ENCODE measurements around the gene UBL3.

The UBL3 gene, protein sequence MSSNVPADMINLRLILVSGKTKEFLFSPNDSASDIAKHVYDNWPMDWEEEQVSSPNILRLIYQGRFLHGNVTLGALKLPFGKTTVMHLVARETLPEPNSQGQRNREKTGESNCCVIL

DNA sequence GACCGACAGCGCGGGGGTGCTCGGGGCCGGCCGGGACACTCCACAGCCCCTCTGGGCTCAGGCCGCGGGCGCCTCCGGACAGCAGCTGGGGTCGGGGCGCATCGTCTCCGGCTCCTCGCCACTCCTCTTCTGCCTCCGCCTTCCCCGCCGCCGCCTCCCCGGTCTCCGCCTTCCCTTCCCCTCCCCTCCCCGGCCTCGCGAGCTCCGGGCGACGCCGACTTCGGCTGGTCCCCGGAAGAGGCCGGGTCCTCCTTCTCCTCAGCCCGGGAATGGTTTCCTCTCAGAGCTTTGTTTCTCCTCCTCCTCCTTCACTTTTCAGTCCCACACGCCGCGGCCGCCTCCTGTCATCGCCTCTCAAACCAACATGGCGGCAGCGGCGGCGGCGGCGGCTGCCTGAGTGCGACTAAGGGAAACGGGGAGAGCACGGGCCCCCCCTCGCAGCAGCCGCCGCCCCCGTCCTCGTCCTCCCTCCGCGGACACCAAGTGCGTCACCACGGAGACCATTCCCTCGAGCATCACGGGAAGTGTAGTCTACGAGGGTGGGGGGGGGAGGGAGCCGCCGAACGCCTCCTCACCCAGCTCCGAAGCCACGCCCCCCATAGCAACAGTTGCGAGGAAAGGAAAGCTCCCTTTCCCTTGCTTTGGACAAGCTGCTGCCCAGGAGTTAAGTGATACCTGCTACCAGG is at the start of gene UBL3:
Gene UBL3, minus strand, starts transcription at position 405 of the 686 bp plus-strand sequence. CDS start 1,079 bp downstream, outside the sequence.
- peak; percentile 86 to 91 for DNase-seq (ENCODE audit: low read depth in 2 of 2, low spot score in 1 of 2)

- no peak for DNase-seq (ENCODE audit: low read depth in 2 of 2, low spot score in 1 of 2)
Observed at GRCh38 chr13:29897102-29897501, 46.7 kb upstream of the UBL3 start.

DNA sequence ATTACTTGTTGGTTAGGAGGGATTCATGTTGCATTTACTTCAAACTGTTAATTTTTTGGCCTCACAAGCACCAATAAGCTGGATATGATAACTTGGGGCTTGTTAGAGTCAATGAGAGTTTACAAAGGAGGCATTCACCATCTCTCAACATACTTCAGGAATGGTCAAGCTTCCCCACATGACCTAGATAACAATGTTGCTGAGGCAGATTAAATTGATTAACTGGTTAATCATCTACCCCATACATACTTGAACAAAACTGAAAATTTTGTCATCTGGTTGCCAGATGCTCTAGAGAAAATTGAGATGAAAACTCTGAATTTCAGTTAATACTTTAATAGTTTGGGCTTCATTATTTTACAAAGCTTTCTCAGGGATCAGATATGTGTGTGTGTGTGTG is 43.0 kb upstream of the UBL3 start:
- no peak for DNase-seq (ENCODE audit: low read depth in 2 of 2, low spot score in 1 of 2)

DNA sequence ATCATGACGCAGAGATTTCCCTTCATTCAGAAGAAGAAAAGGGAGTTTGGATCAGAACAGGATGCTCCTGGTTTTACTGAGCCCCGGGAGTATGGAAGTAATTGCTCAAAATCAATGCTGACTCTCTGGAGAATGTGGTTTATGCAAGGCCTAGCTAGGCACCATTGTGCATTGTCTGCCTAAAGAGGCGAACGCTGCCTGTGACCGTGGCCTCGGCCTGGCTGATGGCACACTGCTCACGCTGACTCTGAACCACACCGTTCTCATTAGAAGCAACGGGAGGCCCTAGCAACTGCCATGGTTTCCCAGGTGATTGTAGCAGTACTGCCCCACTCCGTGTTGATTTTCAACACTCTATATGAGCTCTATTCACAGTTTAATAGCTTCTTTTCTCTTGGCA is 41.7 kb upstream of the UBL3 start:
- DNase-seq (ENCODE audit: low read depth in 2 of 2, low spot score in 1 of 2), result no peak

DNA sequence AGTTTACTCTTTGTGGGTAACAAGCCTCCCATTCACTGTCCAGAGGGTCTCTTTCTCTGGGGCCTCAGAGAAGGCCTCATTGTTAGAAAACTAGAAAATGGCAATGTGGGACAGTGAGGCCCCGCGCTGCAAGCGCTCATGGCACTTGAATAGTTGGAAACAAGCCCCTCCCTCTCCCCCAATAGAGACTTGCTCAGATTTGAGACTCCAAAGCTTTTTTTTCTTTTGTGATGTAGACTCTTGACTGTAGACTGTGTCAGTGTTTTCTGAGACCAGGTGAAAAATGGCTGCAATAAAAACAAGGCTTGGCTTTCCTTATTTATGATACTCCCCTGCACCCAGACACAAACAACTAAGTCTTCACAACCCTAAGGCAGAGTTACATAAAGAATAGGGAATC is 38.7 kb upstream of the UBL3 start:
- no peak for DNase-seq (ENCODE audit: low read depth in 2 of 2, low spot score in 1 of 2)

DNA sequence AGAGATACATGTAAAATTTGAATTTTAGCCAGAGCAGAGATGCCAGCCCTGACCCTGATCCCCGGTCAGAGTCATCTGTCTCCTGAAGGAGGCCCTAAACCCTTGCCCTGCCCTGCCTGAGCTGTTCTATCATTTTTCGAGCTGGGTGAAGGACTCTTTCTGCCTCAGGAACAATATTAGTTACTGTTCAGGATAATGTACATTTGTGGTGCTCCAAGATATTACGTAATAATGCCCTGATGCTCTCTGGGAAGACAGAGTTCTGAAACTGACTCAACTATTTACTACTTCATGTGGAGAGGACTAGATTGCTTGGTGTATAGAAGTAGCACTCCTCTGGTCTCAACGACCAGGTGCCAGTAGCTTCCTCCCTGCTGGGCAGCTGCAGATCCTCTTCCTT is 37.9 kb upstream of the UBL3 start:
- DNase-seq (ENCODE audit: low read depth in 2 of 2, low spot score in 1 of 2), result no peak

DNA sequence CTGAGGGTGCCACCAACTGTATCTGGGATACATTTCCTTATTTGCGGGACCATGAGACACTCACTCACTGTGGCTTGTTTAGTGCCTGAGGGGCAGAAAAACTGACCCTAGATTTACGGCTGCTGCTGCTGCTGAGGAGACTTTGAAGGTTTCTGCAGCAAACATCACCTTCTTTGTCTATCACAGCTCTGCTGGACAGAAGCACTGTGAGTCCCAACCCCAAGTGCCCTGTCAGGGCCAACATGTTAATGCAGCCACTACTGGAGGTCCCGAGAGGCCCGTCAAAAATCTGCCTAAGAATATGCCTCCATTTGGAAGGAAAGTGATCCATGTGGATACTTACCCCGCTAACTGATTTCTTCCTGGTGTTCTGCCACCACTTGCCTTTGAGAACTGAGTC is 37.3 kb upstream of the UBL3 start:
- no peak for DNase-seq (ENCODE audit: low read depth in 2 of 2, low spot score in 1 of 2)

- DNase-seq (ENCODE audit: low read depth in 2 of 2, low spot score in 1 of 2), result no peak
Observed at GRCh38 chr13:29887030-29887557, 36.7 kb upstream of the UBL3 start.

DNA sequence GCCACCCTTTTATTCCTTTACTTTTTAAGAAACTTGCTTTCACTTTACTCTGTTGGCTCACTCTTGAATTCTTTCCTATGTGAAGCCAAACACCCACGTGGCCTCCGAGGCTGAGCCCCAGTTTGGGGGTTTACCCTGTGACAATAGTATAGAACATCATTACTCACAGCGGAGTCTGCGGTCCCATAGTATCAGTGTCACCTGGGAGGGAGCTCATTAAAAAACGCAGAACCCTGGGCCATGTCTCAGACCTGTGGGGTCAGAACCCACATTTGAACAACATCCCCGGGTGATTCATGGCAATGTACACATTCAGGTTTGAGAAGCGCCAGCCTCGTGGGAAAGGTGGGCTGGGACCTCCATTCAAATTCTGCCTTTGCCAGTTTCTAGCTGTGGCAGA is 36.0 kb upstream of the UBL3 start:
- peak; percentile 13 to 20 for DNase-seq (ENCODE audit: low read depth in 2 of 2, low spot score in 1 of 2)

DNA sequence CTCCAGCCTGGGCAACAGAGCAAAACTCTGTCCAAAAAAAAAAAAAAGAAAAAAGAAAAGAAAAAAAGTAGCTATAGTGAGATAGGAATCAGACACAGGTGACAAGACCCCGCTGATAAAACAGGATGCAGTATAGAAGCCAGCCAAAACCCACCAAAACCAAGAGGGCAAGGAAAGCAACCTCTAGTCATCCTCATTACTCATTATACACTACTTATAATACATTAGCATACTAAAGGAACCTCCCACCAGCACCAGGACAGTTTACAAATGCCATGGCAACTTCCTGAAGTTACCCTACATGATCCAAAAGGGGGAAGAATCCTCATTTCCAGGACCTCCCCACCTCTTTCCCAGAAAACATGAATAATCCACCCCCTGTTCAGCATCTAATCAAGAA is 35.6 kb upstream of the UBL3 start:
- no peak for DNase-seq (ENCODE audit: low read depth in 2 of 2, low spot score in 1 of 2)

DNA sequence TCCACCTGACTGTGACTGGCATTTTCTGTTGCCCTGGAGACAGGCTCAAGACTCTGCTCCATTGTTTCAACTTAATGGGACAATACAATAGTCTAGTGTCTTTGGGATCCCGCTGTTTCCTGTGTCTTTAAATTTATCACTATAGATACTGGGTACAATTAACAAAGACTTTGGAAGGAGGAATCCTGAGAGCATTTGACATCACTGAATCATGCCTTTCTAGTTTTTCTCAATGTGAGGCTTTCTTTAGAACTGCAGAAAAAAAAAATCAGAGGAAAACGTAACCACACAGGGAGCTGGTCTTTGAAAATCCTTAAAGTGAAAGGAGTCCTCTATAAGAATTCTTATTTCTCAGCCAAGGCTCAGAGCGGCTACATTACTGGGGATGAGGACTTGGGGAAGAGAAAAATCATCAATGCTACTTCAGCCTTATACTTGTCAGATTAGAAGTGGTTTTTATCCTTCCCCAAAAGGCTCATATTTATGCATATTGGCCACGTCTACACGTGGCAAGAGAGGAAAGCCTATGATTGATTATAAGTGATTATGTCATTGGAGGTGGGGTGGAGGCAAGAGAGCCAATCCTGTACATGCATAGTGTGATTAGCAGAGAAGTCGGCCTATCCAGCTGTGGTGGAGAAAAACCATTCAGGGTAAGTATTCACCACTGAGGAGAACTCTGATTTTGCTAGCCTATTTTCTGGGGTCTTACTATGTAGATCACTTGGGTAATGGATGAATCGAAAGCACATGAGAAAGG is 34.4 kb upstream of the UBL3 start:
- DNase-seq (ENCODE audit: low read depth in 2 of 2, low spot score in 1 of 2), result no peak

DNA sequence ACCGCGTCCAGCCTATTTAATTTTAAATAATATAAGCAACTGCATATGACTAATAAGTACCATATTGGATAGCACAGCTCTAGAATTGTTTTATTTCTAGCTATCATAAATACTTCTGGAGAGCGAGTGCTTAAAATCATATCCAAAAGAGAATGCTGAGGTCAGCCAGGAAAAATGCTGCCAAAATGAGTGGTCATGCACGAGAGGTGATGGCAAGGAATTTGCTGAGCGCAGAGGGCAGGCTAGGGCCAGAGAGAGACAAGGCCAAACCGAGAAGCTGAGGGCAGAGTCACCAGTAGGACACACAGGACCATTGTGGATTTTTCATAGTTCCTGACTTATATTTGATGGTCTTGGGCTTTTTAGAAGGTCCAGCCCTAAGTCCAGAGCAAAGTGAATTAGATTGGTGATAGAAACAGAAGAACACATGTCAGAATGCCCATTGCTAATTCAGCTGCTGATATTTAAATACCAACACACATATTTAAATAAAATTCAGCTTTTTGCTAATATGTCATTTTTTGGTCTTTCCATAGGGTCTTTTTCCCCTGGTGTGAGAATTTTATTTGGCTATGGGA is 33.6 kb upstream of the UBL3 start:
- no peak for DNase-seq (ENCODE audit: low read depth in 2 of 2, low spot score in 1 of 2)

DNA sequence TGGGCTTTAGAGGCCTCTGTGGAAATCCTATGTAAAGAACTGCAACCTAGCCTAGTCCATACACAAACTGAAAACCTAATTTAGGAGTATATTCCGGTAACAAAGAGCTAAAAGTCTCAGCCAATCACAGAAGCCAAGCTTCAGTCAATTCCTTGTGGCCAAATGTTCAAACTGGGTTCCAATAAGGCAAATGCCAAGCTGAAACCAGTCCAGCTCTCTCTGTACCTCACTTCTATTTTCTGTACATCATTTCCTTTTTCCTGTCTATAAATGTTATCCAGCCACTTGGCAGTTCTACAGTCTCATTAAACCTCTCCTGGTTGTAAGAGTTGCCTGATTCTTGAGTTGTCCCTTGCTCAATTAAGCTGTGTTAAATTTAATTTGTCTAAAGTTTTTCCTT is 31.7 kb upstream of the UBL3 start:
- no peak for DNase-seq (ENCODE audit: low read depth in 2 of 2, low spot score in 1 of 2)

DNA sequence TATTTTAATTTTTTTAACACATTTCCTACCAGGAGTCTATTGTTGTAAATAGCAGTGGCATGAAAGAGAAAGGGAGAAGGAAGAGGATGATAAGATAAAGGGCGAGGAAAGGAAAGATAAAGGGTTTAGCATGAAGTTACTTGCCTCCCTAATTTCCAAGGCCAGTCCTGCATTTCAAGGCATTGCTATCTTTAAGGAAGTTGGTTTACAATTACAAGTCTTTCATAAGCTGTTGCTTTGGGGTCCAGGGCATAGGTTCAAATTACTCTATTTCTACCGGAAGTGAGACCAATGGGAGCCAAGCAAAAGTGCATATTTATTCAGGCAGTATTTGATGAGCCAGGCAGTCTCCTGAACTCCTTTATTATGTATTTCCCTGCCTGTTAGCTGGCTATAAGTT is 27.7 kb upstream of the UBL3 start:
- no peak for DNase-seq (ENCODE audit: low read depth in 2 of 2, low spot score in 1 of 2)

DNA sequence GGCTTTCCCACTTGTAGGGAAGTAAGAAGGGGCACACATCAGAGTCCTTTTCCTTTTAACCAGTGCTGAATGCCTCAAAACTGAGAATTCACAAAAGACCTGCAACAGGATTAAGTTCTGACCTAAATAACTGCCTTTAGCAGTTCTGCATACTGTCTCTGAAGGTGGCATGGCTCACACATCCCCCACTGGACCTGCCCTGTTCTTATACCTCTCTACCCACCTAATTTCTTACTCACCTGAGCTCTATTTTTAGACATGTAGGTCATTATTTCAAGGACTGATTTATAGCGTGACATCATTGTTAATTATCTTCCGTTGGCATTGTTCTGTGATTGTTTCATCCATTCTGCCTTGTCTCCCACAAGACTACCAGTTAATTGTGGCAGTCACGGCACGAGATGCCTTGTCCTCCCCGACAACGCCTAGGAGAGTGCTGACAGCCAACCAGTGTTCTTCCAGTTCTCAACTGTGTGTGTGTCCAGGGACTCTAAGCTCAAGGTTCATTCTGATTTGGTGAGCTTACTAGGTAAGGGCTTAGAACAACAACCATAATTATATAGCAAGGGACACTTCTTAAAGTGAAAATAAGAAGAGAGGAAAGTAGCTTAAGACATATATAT is 27.1 kb upstream of the UBL3 start:
- DNase-seq (ENCODE audit: low read depth in 2 of 2, low spot score in 1 of 2), result no peak

DNA sequence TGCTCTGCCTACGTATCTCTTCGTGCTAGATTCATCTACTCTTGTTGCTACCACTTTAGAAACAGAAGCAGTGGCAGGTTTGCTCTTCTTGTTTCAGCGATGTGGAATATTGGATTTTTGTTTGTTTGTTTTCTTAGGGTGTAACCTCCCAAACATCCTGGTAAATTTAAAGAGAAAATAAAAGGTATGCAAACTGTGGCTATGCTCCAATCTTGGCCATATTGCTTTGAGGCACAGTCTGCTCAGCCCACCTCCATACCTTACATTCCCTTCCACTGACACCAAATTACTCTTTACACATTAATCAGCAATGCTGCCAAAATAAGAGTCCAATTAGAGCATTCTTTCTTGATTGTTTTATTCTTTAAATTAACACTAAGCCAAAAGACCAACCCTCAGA is 25.2 kb upstream of the UBL3 start:
- no peak for DNase-seq (ENCODE audit: low read depth in 2 of 2, low spot score in 1 of 2)

- DNase-seq (ENCODE audit: low read depth in 2 of 2, low spot score in 1 of 2), result no peak
Observed at GRCh38 chr13:29868581-29868980, 18.2 kb upstream of the UBL3 start.

- DNase-seq (ENCODE audit: low read depth in 2 of 2, low spot score in 1 of 2), result no peak
Observed at GRCh38 chr13:29865934-29866333, 15.5 kb upstream of the UBL3 start.

GRCh38 chr13:29861694-29862110 is 11.3 kb upstream of the UBL3 start:
- no peak for DNase-seq (ENCODE audit: low read depth in 2 of 2, low spot score in 1 of 2)

- no peak for DNase-seq (ENCODE audit: low read depth in 2 of 2, low spot score in 1 of 2)
Observed at GRCh38 chr13:29859971-29860370, 9.6 kb upstream of the UBL3 start.

GRCh38 chr13:29858667-29859066 is 8.2 kb upstream of the UBL3 start:
- no peak for DNase-seq (ENCODE audit: low read depth in 2 of 2, low spot score in 1 of 2)

DNA sequence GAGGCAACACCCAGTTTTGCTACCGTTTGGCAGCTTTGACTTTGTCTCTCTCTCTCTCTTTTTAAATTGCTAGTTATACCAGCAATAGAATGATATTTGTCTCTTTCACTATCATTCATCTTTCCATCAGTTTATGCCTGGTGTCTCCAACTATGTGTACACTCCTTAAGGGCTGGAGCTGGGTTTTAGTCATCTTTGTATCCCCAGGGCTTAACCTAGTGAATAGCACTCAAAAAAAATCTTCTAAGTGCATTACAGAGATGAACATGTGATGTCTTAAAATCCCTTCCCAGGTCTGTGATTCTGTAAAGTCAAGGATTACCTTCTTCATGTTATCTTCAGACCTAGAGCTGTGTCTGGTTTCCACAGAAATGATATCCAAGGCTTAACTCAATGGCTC is 7.8 kb upstream of the UBL3 start:
- no peak for DNase-seq (ENCODE audit: low read depth in 2 of 2, low spot score in 1 of 2)
